ENCODE results near the gene TIMM44. TPM values are rescaled to one million over a fixed set of nuclear protein-coding genes. Genes with fewer than 3 reads are reported as not detected.
"Not testable (repeated sequence)": the region's sequence is repeated elsewhere in the genome, so short reads cannot be mapped to it uniquely, and the experiment has no call there.

TIMM44 gene
- total RNA-seq, 1 donor from 2014 or later = 49.6 TPM

- intact Hi-C loops (cut with DNase I); ATAC-seq; DNase-seq (ENCODE audit: low spot score): not testable (repeated sequence)
These were observed 17.6 kb upstream of the TIMM44 start for GRCh38 chr19:7961082-7961481.

GRCh38 chr19:7959211-7959610, 15.7 kb upstream of the TIMM44 start:
- no peak for ATAC-seq
- no peak for DNase-seq (ENCODE audit: low spot score)
- intact Hi-C loops (cut with DNase I) = loop anchor here (10.0 kb wide), 1 partner anchor 296 kb away; no protein-coding TSS in a partner anchor

GRCh38 chr19:7955696-7956095, 12.2 kb upstream of the TIMM44 start:
- intact Hi-C loops (cut with DNase I) = loop anchor here (10.0 kb wide), 1 partner anchor 299 kb away; no protein-coding TSS in a partner anchor
- ATAC-seq (no peak), DNase-seq (ENCODE audit: low spot score) (no peak)

GRCh38 chr19:7953576-7953975, 10.1 kb upstream of the TIMM44 start:
- no peak for DNase-seq (ENCODE audit: low spot score)
- no peak for ATAC-seq
- intact Hi-C loops (cut with DNase I) = loop anchor here (10.0 kb wide), 1 partner anchor 301 kb away; no protein-coding TSS in a partner anchor

GRCh38 chr19:7953060-7953459, 9.6 kb upstream of the TIMM44 start:
- intact Hi-C loops (cut with DNase I) = loop anchor here (10.0 kb wide), 1 partner anchor 302 kb away; no protein-coding TSS in a partner anchor
- DNase-seq (ENCODE audit: low spot score) (no peak), ATAC-seq (no peak)

- DNase-seq (ENCODE audit: low spot score) = no peak
- ATAC-seq = no peak
- intact Hi-C loops (cut with DNase I) = no loop called here
These were observed 4.5 kb upstream of the TIMM44 start for GRCh38 chr19:7947939-7948338.

GRCh38 chr19:7944177-7944761, 803 bp upstream of the TIMM44 start:
- DNase-seq (ENCODE audit: low spot score) = peak; percentile 92
- intact Hi-C loops (cut with DNase I) = no loop called here

GRCh38 chr19:7942981-7943443, 454 bp downstream of the TIMM44 start:
- DNase-seq (ENCODE audit: low spot score) (no peak), ATAC-seq (no peak)
- intact Hi-C loops (cut with DNase I) = no loop called here

More at GRCh38 chr19:7944177-7944761, 803 bp upstream of the TIMM44 start:
- peak; percentile 75 for ATAC-seq

GRCh38 chr19:7941895-7942596, 1.4 kb downstream of the TIMM44 start:
- DNase-seq (ENCODE audit: low spot score) = no peak
- intact Hi-C loops (cut with DNase I) = no loop called here
- no peak for ATAC-seq

GRCh38 chr19:7940841-7941240, 2.6 kb downstream of the TIMM44 start:
- intact Hi-C loops (cut with DNase I) = no loop called here
- ATAC-seq = no peak
- DNase-seq (ENCODE audit: low spot score) = no peak

GRCh38 chr19:7934766-7935165, 8.7 kb downstream of the TIMM44 start:
- DNase-seq (ENCODE audit: low spot score) (no peak), ATAC-seq (no peak)
- intact Hi-C loops (cut with DNase I) = no loop called here

- intact Hi-C loops (cut with DNase I) = no loop called here
- DNase-seq (ENCODE audit: low spot score) (no peak), ATAC-seq (no peak)
These were observed 9.4 kb downstream of the TIMM44 start for GRCh38 chr19:7933828-7934725.

GRCh38 chr19:7933411-7933810, 10.1 kb downstream of the TIMM44 start:
- ATAC-seq = no peak
- intact Hi-C loops (cut with DNase I) = no loop called here
- no peak for DNase-seq (ENCODE audit: low spot score)

- ATAC-seq = no peak
- intact Hi-C loops (cut with DNase I) = no loop called here
- no peak for DNase-seq (ENCODE audit: low spot score)
These were observed 10.6 kb downstream of the TIMM44 start for GRCh38 chr19:7932930-7933300.

- intact Hi-C loops (cut with DNase I) = no loop called here
- ATAC-seq (no peak), DNase-seq (ENCODE audit: low spot score) (no peak)
These were observed 11.1 kb downstream of the TIMM44 start for GRCh38 chr19:7932276-7932929.

- no peak for DNase-seq (ENCODE audit: low spot score)
- no peak for ATAC-seq
- intact Hi-C loops (cut with DNase I) = no loop called here
These were observed 12.0 kb downstream of the TIMM44 start for GRCh38 chr19:7931221-7932061.

GRCh38 chr19:7930765-7931164, 12.7 kb downstream of the TIMM44 start:
- intact Hi-C loops (cut with DNase I) = no loop called here
- ATAC-seq = no peak
- no peak for DNase-seq (ENCODE audit: low spot score)

- intact Hi-C loops (cut with DNase I); DNase-seq (ENCODE audit: low spot score); ATAC-seq: not testable (repeated sequence)
These were observed 13.4 kb downstream of the TIMM44 start for GRCh38 chr19:7930030-7930429.
